Liver (tissue), 3 donors: ENCODE measurements around the gene GJC1.

Experiments used
- FOXA1 ChIP-seq: IDR thresholded peaks from 2 replicates; pipeline ENCODE4 v1.6.1; 2016; ENCODE audit warnings: antibody characterized with exemption
- GABPA ChIP-seq, 2 donors: IDR thresholded peaks in 1 of 2; conservative IDR thresholded peaks in 1 of 2; 2 replicates each; pipeline ENCODE4 v1.6.1; 2016; ENCODE audit warnings: antibody characterized with exemption in 2 of 2, mild to moderate bottlenecking in 1 of 2, moderate library complexity in 1 of 2
- JUND ChIP-seq, 2 donors: IDR thresholded peaks; 2 replicates each; pipeline ENCODE4 v1.6.1; 2016; ENCODE audit warnings: antibody characterized with exemption in 2 of 2
- MAX ChIP-seq: IDR thresholded peaks from 2 replicates; pipeline ENCODE4 v1.6.1; 2016; ENCODE audit warnings: antibody characterized with exemption
- RAD21 ChIP-seq, 2 donors: IDR thresholded peaks; 2 replicates each; pipeline ENCODE4 v1.6.1; 2016; ENCODE audit warnings: antibody characterized with exemption in 2 of 2, mild to moderate bottlenecking in 2 of 2
- SP1 ChIP-seq: IDR thresholded peaks from 2 replicates; pipeline ENCODE4 v1.6.1; 2018; ENCODE audit warnings: antibody characterized with exemption, mild to moderate bottlenecking
- TAF1 ChIP-seq: conservative IDR thresholded peaks from 2 replicates; pipeline ENCODE4 v1.6.1; 2016; ENCODE audit warnings: antibody characterized with exemption, mild to moderate bottlenecking
- YY1 ChIP-seq: IDR thresholded peaks from 2 replicates; pipeline ENCODE4 v1.6.1; 2016; ENCODE audit warnings: antibody characterized with exemption, mild to moderate bottlenecking
- TF ChIP-seq, protein P1 (sequence below): fragments of 150-350 bp; IDR thresholded peaks from 2 replicates; pipeline ENCODE4 v1.5.1; 2017; ENCODE audit warnings: improper control_type of control experiment, low read depth, low read length; ENCODE audit not compliant: missing input control
- TF ChIP-seq, protein P2 (sequence below): IDR thresholded peaks from 2 replicates; pipeline ENCODE4 v1.6.1; 2016; ENCODE audit warnings: antibody characterized with exemption, mild to moderate bottlenecking
- TF ChIP-seq, protein P3 (sequence below): IDR thresholded peaks from 2 replicates; pipeline ENCODE4 v1.6.1; 2016; ENCODE audit warnings: antibody characterized with exemption
- donor health status: healthy.
- donor health status: healthy.

GRCh38 chr17:44782326-44782850, 47.7 kb downstream of the GJC1 start:
- TF ChIP-seq RAD21 (IDR thresholded peaks at IDR 0.05) (no peak), MAX (no peak), SP1 (no peak), JUND (IDR thresholded peaks at IDR 0.05) (no peak), TAF1 (no peak), YY1 (no peak), GABPA (IDR thresholded peaks at IDR 0.05 in 1 of 2, conservative IDR thresholded peaks at IDR 0.05 in 1 of 2) (no peak), FOXA1 (no peak)
- TF ChIP-seq, protein P1, sequence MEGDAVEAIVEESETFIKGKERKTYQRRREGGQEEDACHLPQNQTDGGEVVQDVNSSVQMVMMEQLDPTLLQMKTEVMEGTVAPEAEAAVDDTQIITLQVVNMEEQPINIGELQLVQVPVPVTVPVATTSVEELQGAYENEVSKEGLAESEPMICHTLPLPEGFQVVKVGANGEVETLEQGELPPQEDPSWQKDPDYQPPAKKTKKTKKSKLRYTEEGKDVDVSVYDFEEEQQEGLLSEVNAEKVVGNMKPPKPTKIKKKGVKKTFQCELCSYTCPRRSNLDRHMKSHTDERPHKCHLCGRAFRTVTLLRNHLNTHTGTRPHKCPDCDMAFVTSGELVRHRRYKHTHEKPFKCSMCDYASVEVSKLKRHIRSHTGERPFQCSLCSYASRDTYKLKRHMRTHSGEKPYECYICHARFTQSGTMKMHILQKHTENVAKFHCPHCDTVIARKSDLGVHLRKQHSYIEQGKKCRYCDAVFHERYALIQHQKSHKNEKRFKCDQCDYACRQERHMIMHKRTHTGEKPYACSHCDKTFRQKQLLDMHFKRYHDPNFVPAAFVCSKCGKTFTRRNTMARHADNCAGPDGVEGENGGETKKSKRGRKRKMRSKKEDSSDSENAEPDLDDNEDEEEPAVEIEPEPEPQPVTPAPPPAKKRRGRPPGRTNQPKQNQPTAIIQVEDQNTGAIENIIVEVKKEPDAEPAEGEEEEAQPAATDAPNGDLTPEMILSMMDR, result no peak
- TF ChIP-seq, protein P2, sequence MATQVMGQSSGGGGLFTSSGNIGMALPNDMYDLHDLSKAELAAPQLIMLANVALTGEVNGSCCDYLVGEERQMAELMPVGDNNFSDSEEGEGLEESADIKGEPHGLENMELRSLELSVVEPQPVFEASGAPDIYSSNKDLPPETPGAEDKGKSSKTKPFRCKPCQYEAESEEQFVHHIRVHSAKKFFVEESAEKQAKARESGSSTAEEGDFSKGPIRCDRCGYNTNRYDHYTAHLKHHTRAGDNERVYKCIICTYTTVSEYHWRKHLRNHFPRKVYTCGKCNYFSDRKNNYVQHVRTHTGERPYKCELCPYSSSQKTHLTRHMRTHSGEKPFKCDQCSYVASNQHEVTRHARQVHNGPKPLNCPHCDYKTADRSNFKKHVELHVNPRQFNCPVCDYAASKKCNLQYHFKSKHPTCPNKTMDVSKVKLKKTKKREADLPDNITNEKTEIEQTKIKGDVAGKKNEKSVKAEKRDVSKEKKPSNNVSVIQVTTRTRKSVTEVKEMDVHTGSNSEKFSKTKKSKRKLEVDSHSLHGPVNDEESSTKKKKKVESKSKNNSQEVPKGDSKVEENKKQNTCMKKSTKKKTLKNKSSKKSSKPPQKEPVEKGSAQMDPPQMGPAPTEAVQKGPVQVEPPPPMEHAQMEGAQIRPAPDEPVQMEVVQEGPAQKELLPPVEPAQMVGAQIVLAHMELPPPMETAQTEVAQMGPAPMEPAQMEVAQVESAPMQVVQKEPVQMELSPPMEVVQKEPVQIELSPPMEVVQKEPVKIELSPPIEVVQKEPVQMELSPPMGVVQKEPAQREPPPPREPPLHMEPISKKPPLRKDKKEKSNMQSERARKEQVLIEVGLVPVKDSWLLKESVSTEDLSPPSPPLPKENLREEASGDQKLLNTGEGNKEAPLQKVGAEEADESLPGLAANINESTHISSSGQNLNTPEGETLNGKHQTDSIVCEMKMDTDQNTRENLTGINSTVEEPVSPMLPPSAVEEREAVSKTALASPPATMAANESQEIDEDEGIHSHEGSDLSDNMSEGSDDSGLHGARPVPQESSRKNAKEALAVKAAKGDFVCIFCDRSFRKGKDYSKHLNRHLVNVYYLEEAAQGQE, result no peak
- TF ChIP-seq, protein P3, sequence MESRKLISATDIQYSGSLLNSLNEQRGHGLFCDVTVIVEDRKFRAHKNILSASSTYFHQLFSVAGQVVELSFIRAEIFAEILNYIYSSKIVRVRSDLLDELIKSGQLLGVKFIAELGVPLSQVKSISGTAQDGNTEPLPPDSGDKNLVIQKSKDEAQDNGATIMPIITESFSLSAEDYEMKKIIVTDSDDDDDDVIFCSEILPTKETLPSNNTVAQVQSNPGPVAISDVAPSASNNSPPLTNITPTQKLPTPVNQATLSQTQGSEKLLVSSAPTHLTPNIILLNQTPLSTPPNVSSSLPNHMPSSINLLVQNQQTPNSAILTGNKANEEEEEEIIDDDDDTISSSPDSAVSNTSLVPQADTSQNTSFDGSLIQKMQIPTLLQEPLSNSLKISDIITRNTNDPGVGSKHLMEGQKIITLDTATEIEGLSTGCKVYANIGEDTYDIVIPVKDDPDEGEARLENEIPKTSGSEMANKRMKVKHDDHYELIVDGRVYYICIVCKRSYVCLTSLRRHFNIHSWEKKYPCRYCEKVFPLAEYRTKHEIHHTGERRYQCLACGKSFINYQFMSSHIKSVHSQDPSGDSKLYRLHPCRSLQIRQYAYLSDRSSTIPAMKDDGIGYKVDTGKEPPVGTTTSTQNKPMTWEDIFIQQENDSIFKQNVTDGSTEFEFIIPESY, result no peak
